Left lung (tissue), 14 donors: ENCODE measurements around the gene HACL1. TPM values are rescaled to one million over a fixed set of nuclear protein-coding genes. Genes with fewer than 3 reads are reported as not detected.
A peak's percentile ranks its signal among the peaks of the same experiment; 100 is the strongest.

Experiments
- ATAC-seq: fragments of 200-7000 bp; cut with Tn5 transposase; one replicate; pipeline ENCODE4 v1.9.1; 2020; ENCODE audit warnings: moderate library complexity
- DNase-seq, 4 donors: peaks; one replicate each; pipeline ENCODE4 v3.0.0-alpha.2; 2013 to 2020
- H3K27ac ChIP-seq, 2 donors: fragments of 200-600 bp; sonication (generic) in 1 of 2; one replicate each; pipeline versions ENCODE4 v1.5.0 to v1.8.0; 2020 to 2021
- H3K27me3 ChIP-seq, 2 donors: fragments of 200-600 bp; sonication (generic) in 1 of 2; one replicate each; pipeline versions ENCODE4 v1.5.0 to v1.8.0; 2020 to 2021
- H3K36me3 ChIP-seq, 2 donors: fragments of 200-600 bp; sonication (generic) in 1 of 2; one replicate each; pipeline versions ENCODE4 v1.5.0 to v1.8.0; 2020 to 2021
- H3K4me1 ChIP-seq, 2 donors: fragments of 200-600 bp; one replicate each; pipeline ENCODE4 v1.8.0; 2021
- H3K4me3 ChIP-seq, 2 donors: fragments of 200-600 bp; sonication (generic) in 1 of 2; one replicate each; pipeline versions ENCODE4 v1.5.0 to v1.8.0; 2020 to 2021; ENCODE audit warnings: mild to moderate bottlenecking in 1 of 2
- H3K9me3 ChIP-seq, 2 donors: fragments of 200-600 bp; sonication (generic) in 1 of 2; one replicate each; pipeline versions ENCODE4 v1.5.0 to v1.8.0; 2020 to 2021
- intact Hi-C, 2 donors: fragments of 100-400 bp; cut with DNase I; formaldehyde crosslinking; loops; one replicate each; pipeline versions ENCODE4 v1.11.2 to v1.14.2; 2022
- long read RNA-seq, 12 donors: library from polyadenylated mRNA in 2 of 12; unstranded in 2 of 12; transcript quantifications; one replicate each; pipeline ENCODE4 v2.0.0 and lab custom pipeline, GENCODE V29; 2019 to 2026
- polyA plus RNA-seq, 6 donors: library from polyadenylated mRNA; unstranded; fragments of 120-200 nt; gene quantifications; one replicate each; pipeline ENCODE4 v1.2.1, GENCODE V29; 2013; ENCODE audit not compliant: insufficient read length in 6 of 6
- total RNA-seq, 2 donors: library from RNA; stranded (reverse); fragmentation: NEBNext Ultra II Directional; extraction: Animal tissue kit (Norgen Biotek cat#: 25700); gene quantifications; one replicate each; pipeline ENCODE4 v1.2.1, GENCODE V29; 2021
- TF ChIP-seq, protein P1 (sequence below), 2 donors: fragments of 200-600 bp; sonication (generic) in 1 of 2; IDR thresholded peaks; one replicate each; pipeline versions ENCODE4 v1.5.0 to v1.8.0; 2021; ENCODE audit warnings: antibody characterized with exemption in 2 of 2
- donor health status: DM: no; HTN: yes; CAD: no.
- donor health status: DM: no; HTN: no; CAD: no.

HACL1 gene
- total RNA-seq (10 to 100 TPM; 15.5 to 15.6 TPM), polyA plus RNA-seq (10 to 100 TPM; 17.3 to 24.6 (median 20.0) TPM)
- long read RNA-seq, donor 1, partial matches to known transcripts: 5 of 8 reads
- long read RNA-seq, donor 1, other reads (novel, unspliced or antisense): 0 of 8 reads
- long read RNA-seq, donor 2, transcript HACL1-201 (17 exons, 2,266 nt): major isoform, 7 of 7 reads
- long read RNA-seq, donor 2, partial matches to known transcripts: 0 of 7 reads
- long read RNA-seq, donor 2, other reads (novel, unspliced or antisense): 0 of 7 reads
- long read RNA-seq, donor 3: 0 reads
- long read RNA-seq, donor 4, transcript HACL1-201 (17 exons, 2,266 nt): major isoform, 5 of 10 reads
- long read RNA-seq, donor 4, partial matches to known transcripts: 1 of 10 reads
- long read RNA-seq, donor 4, other reads (novel, unspliced or antisense): 3 of 10 reads
- long read RNA-seq, donor 5, transcript HACL1-201 (17 exons, 2,266 nt): major isoform, 5 of 5 reads
- long read RNA-seq, donor 5, partial matches to known transcripts: 0 of 5 reads
- long read RNA-seq, donor 5, other reads (novel, unspliced or antisense): 0 of 5 reads
- long read RNA-seq, donor 6, partial matches to known transcripts: 0 of 5 reads
- long read RNA-seq, donor 6, other reads (novel, unspliced or antisense): 0 of 5 reads
- long read RNA-seq, donor 7, partial matches to known transcripts: 5 of 6 reads
- long read RNA-seq, donor 7, other reads (novel, unspliced or antisense): 0 of 6 reads
- long read RNA-seq, donor 8, partial matches to known transcripts: 5 of 7 reads
- long read RNA-seq, donor 8, other reads (novel, unspliced or antisense): 0 of 7 reads
- long read RNA-seq, donor 9: 0 reads
- long read RNA-seq, donor 10, transcript HACL1-201 (17 exons, 2,266 nt): major isoform, 10 of 16 reads
- long read RNA-seq, donor 10, partial matches to known transcripts: 0 of 16 reads
- long read RNA-seq, donor 10, other reads (novel, unspliced or antisense): 3 of 16 reads
- long read RNA-seq, donor 11, partial matches to known transcripts: 0 of 3 reads
- long read RNA-seq, donor 11, other reads (novel, unspliced or antisense): 0 of 3 reads
- long read RNA-seq, donor 12, partial matches to known transcripts: 0 of 1 reads
- long read RNA-seq, donor 12, other reads (novel, unspliced or antisense): 0 of 1 reads

DNA sequence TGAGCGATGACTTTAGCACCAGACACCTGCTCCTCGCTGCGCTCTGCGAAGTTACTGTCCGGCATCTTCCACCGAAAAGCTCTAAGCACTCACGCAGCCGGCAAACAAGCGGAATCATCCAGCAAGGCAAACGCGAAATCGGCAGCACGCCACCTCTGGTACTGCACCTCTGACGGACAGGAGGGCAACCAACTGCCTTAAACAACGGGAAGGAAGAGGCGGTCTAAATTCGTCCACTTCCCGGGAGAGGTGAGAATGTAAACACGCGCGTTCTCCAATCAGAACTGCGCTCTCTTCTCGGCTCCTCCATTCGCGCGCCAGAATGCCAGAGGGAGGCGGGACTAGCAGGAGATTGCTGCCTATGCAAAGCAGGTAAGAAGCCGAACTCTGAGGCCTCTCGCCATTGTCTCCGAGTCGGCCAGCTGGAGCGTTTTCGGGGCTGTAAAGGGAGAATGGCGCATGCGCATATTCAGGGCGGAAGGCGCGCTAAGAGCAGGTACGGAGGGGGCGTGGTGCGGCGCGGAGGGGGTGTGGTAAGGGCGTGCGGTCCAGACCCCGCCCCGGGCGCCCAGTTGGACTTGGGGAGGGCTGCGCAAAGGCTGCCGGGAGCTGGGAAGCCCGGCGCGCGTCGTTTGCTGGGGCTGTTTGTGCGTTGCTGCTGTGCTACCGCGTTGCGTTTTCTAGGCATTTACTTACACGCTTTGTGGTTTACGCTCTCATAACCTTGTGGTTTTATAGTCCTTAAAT lies at the start of gene HACL1, which contains the start of gene BTD:
Gene HACL1 (minus strand): TSS at position 171 of the 747 bp plus-strand sequence. CDS start 106 bp downstream, at position 65.
Gene BTD (plus strand): TSS at position 347 of the 747 bp plus-strand sequence. CDS start 33,695 bp downstream, outside the sequence.
- H3K9me3 ChIP-seq: no peaks in the 10 kb centered on the region
- DNase-seq (peak; percentile 97 to 99 (median 99)), ATAC-seq (peak; percentile 97)
- peaks cover 6 to 23% of the 10 kb centered on the region in 2 donors for H3K4me1 ChIP-seq
- H3K36me3 ChIP-seq: peaks cover 0 to 23% of the 10 kb centered on the region in 2 donors
- TF ChIP-seq, protein P1, sequence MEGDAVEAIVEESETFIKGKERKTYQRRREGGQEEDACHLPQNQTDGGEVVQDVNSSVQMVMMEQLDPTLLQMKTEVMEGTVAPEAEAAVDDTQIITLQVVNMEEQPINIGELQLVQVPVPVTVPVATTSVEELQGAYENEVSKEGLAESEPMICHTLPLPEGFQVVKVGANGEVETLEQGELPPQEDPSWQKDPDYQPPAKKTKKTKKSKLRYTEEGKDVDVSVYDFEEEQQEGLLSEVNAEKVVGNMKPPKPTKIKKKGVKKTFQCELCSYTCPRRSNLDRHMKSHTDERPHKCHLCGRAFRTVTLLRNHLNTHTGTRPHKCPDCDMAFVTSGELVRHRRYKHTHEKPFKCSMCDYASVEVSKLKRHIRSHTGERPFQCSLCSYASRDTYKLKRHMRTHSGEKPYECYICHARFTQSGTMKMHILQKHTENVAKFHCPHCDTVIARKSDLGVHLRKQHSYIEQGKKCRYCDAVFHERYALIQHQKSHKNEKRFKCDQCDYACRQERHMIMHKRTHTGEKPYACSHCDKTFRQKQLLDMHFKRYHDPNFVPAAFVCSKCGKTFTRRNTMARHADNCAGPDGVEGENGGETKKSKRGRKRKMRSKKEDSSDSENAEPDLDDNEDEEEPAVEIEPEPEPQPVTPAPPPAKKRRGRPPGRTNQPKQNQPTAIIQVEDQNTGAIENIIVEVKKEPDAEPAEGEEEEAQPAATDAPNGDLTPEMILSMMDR (IDR thresholded peaks at IDR 0.05): peak in 1 of 2 donors; percentile 57
- H3K27ac ChIP-seq: peak within 1 kb of the TSS; percentile 88 to 94
- peak within 1 kb of the TSS; percentile 59 to 85 for H3K4me3 ChIP-seq
- H3K27me3 ChIP-seq: no peaks in the 10 kb centered on the region
- intact Hi-C loops: no loop called here

DNA sequence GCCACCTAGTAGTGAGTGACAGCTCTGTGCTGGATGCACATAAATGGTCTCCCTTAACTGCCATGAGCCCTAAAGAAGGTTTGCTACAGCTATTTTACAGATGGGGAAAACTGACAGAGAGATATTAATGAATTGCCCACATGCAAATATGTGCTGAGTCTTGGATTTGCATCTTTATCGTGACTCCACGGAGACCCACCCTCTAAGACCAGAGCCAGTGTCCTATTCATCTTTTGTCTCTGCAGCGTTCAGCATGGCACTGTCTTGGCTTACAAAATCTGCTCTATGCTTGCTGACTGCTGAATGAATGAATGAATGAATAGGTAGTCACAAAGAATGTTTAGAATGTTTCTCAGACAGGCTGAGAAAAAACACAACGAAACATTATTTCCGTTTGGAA lies 48.5 kb upstream of the HACL1 start:
- TF ChIP-seq, protein P1 (IDR thresholded peaks at IDR 0.05): no peak
- H3K27me3 ChIP-seq: no peaks in the 10 kb centered on the region
- H3K27ac ChIP-seq: no peak overlapping the region
- peaks cover 14 to 27% of the 10 kb centered on the region in 2 donors for H3K4me1 ChIP-seq
- no peaks in the 10 kb centered on the region for H3K9me3 ChIP-seq
- DNase-seq: no peak
- ATAC-seq: no peak
- H3K4me3 ChIP-seq: no peak overlapping the region
- intact Hi-C loops: no loop called here
- no peaks in the 10 kb centered on the region for H3K36me3 ChIP-seq

DNA sequence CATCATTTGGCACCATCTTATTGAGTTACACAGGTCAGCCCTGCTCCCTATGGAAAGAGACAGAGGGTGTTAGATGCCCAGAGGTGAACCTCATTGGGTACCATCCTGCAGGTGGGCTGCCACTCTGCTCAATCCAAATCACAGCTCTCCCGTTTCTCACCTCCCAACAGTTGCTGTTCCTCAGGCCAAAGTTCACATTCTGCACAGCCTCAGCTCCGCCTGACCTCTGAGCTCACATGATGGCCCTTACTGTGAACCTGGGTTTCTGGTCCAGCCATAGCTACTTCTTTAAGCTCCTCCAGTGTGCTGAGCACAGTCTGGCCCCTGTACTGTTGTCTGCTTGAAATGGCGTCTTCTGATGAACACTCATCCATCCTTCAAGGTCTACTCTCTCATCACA lies 48.0 kb upstream of the HACL1 start:
- intact Hi-C loops: no loop called here
- Histone ChIP-seq H3K27me3 (no peaks in the 10 kb centered on the region), H3K4me1 (peaks cover 14 to 27% of the 10 kb centered on the region in 2 donors), H3K36me3 (no peaks in the 10 kb centered on the region), H3K9me3 (no peaks in the 10 kb centered on the region), H3K4me3 (no peak overlapping the region), H3K27ac (no peak overlapping the region)
- TF ChIP-seq, protein P1 (IDR thresholded peaks at IDR 0.05): no peak
- DNase-seq: no peak
- no peak for ATAC-seq

DNA sequence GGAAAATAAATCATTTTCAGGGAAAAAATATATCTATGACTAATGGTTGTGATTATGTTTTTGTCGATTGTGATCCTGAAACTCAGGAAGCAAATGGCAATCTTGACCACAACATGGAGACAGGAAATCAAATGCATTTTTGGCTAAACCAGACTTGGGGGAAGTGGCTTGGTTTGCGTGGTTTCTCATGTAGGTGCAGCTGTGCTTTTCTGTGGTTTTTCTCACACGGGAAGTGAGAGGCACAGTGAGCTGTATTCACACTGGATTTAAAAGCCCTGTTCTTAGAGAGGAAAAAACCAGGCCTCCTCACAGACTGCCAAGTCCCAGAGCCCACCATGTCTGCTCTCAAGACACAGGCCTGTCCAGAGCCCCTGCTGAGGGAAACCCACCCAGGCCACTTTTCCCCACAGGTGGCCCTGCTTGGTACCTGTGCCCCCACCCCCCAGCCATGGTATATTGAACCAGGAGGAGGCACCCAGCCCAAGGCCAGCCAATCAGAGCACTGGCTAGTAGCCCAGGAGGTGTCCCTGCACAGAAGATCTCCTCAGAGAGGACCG lies 46.3 kb upstream of the HACL1 start:
- H3K27ac ChIP-seq: peak overlapping the region; percentile 51 to 57
- no peaks in the 10 kb centered on the region for H3K36me3 ChIP-seq
- TF ChIP-seq, protein P1 (IDR thresholded peaks at IDR 0.05): no peak
- no peaks in the 10 kb centered on the region for H3K27me3 ChIP-seq
- no peak for DNase-seq
- H3K4me3 ChIP-seq: no peak overlapping the region
- intact Hi-C loops: no loop called here
- peaks cover 14 to 27% of the 10 kb centered on the region in 2 donors for H3K4me1 ChIP-seq
- no peaks in the 10 kb centered on the region for H3K9me3 ChIP-seq
- ATAC-seq: peak; percentile 35
